ELR (cell line): ENCODE results near the gene UCKL1.
A peak's percentile ranks its signal among the peaks of the same experiment; 100 is the strongest.

ENCODE experiments used
- DNase-seq: peaks from one replicate; pipeline ENCODE4 v3.0.0-alpha.2; 2015; ENCODE audit warnings: low read depth

UCKL1 gene

DNA sequence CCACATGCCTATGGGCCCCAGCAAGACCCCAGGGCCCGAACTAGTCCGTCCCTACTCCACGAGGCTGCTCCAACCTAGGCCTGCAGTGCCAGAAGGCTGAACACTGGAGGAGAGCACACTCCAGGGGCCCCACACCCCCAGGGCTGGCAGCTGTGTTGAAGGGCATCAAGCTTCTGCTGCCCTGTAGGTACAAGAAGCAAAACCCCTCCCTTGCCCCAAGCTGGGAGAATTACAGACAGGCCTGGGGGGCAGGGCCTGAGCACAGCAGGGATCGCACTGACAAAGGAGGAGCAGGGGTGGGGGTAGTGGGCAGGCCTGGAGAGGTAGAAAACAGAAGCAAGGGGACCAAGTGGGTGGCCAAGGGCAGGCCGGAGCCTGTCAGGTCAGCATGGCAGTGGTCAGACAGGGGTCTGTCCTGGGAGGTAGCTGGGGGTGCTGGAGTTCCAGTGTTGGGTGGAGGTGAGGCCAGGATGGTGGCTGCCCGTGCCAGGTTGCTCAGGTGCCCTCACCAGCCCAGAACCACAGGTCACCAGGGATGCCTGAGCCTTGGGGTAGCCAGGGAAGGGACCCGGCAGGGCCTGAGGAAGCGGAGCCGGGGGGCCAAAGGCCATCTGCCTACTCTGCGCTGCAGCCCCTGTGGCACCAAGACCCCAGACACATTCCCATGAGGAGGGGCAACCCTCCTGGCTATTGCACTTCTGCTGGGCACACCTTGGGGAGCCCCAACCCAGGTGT, 2.9 kb upstream of the UCKL1 start:
- no peak for DNase-seq

DNA sequence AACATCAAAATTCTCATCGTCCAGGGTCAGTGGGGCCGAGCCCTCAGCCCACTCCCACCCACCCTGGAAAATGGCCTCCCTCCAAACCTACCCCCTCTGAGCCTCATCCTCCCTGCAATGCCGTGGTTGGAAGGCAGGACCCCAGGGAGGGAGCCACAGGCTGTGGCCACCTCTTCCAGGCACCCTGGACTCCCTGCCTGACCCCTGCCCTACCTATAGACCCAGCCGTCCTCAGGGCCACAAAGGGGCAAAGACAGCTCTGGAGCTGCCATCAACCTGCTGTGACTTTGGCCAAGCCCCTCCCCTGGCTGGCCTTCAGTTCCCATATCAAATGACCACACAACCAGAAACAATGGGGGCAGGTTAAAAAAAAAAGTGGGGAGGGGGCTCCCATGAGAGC, 2.3 kb upstream of the UCKL1 start:
- no peak for DNase-seq

DNA sequence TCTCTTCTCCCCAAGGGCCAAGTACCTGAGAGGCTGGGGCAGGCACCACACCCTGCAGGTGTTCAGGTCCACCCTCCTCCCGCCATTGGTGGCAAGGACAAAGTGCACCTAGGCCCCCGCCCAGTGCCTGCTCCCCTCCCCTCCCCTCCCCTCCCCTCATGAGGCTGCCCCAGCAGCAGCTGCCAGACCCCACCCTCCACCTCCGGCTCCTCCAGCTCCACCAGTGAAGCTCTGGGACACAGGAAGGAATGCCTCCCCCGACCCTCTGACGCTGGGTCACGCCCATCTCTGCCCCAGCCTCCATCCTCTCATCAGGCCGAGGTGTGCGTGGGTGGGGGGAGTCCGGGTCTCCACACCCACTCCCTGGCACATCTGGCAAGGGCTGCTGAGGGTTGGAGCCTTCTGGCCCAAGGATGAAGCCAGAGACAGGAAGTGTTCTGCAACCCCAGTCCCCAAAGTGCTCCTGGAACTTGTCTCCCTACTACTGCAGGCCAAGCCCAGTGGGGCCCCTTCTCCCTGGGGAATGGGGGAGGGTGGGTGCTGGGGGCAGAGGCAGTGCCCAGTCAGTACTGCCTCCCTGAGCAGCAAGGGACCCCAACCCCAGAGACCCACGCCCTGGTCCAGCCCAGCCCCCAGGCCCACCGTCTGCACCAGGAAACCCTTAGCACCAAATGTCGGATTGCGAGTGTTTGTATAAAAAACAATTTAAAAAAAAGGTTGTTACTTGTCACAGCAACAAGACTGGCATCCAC, 1.6 kb upstream of the UCKL1 start:
- DNase-seq, result no peak

DNA sequence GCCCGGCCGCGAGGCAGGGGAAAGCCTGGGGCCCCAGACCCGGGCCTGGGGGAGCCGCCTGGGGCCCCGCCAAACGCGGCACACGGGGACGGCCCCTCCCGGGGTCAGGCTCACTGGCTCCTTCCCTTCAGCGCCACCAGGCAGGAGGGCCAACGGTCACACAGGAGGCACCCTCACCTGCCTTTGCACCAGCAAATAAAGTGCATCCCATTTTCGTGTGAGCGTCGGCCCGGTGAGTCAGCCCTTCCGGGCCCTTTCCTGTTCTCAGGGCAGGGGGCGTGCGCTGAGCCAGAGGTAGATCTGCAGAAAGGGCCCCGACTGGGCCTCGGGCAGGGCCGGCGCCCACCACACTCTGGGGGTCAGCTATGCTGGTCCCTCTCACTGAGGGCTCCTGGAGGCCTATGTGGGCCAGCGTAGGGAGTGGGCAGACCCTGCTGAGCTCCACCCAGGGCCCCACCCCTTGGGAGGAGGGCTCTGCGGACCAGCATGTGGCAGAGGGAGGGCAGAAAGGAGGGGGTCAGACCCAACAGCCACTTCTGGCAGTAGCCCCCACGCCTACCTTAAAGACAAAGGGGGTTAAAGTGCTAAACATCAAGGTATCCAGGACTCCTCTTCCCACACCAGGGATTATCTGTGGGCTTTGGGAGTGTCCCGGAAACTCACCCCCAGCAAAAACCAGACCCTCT, 931 bp upstream of the UCKL1 start:
- DNase-seq, result peak; percentile 80

DNA sequence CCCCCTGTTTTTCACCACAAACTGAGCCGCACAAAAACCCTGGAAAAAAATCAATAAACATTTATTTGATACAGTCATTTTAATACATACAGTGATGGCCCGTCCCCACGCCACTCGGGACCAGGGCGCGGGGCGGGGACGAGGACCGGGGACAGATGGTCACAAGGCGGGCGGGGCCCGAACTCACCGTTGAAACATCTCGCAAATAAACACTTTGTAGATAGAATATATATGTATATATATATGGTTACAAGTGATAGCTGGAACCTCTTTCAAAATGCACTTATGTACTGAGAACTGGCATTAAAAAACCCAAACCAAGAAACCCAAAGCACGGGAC, 418 bp upstream of the UCKL1 start:
- no peak for DNase-seq

DNA sequence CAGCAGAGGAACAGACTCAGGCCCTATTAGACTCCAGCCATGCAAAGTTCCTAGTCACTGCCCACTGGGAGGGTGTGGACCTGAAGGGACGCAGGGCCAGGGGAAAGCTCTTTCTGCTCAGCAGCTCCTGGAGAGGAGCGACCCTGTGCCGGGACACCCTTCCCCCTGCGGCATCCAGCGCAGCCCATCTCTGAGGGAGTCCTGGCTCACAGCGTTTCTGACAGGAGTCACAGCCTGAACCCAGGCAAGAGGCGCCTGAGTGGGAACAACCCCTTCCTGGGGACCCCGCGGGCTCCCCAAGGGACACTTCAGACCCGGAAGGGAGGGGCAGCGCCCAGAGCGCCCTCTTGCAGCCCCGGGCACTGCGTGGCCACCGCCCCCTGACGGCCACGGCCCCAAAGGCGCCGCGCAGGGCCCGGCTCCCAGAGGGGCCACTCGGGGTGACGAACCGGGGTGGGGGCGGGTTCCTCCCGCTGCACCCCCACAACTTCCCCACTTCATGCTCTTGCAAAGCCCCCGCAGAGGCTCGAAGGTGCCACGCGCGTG, 862 bp downstream of the UCKL1 start:
- DNase-seq, result peak; percentile 66

DNA sequence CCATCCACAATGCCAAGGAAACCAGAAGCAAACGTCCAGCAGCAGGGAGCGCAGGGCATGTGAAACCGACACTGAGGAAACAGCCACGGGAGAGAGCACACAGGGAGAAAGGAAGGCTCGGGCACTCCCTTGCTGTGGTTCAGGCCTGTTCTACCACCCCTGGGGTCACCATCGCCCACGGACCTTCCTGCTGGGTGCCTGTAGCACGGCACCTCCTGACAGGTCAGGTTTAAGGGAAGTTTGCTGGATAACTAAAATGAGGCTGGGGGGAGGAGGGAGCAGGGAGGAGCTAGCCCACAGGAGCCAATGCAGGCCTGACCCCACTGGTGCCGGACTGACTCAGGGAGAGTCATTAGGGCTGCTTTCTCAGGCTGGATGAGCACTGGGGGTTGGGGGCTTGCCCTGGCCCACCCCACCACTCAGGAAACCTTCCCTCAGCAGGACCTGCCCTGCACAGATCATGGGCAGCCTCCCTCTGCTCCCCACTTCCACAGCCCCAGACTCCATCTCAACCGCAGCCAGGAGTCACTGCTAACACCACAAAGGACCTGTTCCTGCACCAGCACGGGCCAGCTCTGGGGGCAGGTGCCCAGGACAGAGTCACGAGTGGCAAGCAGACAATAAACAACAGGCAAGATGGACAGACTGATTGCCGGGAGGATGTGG, 2.3 kb downstream of the UCKL1 start:
- DNase-seq, result no peak

DNA sequence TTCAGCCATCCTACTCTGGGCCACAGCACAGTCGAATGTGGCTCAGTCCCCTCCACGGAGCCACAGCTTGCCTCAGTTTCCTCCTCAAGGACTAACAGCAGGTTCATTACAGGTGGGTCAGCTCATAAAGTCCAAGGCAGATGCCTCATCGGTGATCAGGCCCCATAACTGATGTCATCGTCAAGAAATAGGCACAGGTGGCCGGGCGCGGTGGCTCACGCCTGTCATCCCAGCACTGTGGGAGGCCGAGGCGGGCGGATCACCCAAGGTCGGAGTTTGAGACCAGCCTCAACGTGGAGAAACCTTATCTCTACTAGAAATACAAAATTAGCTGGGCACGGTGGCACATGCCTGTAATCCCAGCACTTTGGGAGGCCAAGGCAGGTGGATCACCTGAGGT, 3.4 kb downstream of the UCKL1 start:
- DNase-seq, result no peak

DNA sequence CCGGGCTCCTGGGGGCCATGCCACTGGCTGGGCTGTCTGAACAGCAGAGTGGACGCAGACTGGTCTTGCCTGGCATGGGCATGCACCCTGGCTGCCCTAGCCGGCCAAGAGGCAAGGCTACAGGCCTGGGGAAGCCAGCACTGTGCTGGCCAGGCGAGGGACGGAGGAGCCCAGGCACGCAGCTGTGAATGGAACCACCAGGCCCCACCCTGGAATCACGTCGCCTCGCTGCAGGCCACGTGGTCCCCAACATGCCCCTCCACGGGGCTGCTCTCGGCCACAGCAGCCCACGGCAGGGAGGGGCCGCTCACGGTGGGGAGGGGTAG, 4.0 kb downstream of the UCKL1 start:
- DNase-seq, result no peak

DNA sequence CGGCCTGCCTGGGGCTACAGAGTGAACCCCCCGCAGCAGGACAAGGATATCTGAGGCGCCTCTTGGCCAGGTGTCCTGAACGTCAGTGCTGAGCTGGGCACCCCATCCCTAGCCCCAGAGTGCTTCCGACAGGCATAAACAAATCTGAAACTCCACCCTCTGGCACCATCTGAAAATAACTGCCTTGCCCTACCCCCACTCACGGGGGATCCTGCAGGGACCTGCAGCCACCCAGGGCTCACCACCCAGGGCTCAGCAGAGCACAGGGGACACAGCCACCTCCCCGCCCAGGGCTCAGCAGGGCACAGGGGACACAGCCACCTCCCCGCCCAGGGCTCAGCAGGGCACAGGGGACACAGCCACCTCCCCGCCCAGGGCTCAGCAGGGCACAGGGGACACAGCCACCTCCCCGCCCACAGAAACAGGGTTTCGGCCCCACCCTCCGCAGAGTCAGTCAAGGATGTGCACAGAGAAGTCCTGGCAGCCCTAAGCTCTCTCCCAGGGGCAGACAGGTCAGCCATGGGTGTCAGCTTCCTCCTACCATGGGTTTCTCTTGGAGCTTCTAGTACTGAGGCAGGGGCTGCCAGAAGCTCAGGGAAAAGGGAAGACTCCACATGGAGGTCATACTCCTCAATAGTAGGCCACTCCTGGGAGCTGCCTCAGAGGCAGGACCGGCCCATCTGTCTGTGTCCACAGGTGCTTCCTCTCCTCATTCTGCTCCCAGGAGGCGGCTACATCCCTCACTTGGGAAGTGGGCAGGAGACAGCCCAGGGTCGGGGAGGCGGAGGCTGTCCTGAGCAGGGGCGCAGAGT, 4.6 kb downstream of the UCKL1 start:
- DNase-seq, result no peak

DNA sequence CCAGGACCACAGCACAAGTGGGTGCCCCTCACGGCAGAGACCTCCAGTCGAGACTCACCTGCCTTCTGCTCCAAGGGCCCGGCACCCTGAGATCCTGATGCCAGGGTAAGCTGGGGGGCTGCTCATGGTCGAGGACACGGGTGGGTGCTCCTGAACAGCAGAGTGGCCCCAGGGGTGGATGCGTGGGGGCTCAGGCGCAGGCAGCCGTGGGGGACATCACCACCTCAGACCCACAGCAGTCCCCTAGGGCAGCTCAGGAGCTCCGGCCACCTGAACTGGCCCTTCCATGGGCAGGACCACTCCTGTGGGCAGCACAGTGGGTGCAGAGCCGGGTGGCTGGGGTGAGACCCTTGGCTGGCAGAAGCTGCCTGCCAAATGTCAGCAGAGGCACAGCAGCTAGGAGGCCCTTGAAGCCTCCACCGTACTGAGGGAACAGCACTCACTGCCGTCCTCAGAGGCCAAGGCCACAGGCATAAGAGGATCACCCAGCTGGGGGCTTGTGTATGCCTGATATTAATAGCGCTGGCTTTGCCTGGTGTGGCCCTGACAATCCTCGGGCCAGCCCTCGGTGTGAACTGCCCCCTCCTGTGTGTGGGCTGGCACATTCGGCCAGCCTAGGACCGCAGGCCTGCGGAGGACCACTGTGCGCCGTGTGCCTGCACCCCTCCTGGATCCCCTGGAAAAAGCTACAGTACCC, 5.4 kb downstream of the UCKL1 start:
- DNase-seq, result no peak

DNA sequence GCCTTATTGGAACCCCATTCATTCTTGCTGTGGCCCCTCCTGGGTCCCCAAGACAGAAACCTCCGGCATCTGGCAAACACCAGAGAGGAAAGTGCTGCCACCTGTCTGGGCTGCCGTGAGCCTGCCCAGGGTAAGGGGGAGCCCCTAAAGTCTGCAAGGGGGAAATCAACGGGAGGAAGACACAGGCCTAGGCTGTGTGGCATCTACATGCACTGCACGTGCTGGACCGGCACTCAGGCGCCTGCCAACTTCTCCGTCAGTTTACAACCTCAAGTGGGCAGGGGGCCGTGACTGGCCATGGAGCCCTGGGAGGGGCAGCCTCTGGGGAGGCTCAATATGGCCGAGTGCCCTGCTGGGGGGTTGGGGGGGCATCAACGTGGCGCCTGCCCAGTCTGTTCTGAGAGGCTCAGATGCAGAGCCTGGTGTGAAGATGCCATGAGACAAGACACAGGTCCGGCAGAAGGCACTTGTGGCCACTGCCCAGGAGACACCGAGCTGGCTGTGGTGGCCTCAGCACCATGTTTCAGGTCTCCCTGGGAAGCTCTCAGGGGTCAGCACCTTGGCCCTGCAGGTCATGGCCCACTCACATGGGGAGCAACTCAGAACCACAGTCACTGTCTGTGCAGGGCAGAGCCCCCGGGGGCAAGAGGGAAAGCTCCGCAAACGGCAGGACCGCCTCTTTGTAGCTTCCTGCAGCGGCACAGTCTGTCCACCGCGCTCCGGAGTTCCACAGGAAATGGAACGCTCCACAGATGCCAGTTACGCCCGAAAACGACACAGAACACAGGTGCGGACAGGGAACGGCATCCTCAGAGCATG, 8.4 kb downstream of the UCKL1 start:
- DNase-seq, result no peak

DNA sequence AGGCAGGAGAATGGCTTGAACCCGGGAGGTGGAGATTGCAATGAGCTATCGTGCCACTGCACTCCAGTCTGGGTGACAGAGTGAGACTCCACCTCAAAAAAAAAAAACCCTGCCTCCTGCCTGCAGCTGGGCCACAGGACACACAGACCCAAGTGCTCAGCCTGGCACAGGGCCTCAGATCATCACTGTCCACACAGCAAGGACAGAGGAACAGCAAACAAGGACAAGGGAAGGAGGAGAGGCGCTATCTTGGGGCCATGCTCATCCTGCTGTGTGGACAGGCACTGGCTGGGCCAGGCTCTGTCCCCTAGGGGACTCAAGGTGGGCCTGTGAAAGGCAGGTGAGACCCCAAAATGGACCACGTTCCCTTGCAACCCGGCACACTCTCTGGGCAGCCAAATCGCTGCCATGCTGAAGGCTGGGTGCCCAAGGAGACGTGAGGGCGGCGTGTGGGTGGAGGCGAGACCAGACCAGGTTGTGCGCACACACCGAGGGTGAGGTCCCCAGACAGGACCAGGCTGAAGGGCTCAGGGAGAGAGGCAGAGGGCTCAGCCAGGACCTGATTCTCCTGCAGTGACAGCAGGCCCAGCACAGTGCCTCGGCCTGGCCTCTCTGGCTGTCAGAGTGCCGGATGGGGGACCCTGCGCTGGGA, 9.1 kb downstream of the UCKL1 start:
- no peak for DNase-seq

DNA sequence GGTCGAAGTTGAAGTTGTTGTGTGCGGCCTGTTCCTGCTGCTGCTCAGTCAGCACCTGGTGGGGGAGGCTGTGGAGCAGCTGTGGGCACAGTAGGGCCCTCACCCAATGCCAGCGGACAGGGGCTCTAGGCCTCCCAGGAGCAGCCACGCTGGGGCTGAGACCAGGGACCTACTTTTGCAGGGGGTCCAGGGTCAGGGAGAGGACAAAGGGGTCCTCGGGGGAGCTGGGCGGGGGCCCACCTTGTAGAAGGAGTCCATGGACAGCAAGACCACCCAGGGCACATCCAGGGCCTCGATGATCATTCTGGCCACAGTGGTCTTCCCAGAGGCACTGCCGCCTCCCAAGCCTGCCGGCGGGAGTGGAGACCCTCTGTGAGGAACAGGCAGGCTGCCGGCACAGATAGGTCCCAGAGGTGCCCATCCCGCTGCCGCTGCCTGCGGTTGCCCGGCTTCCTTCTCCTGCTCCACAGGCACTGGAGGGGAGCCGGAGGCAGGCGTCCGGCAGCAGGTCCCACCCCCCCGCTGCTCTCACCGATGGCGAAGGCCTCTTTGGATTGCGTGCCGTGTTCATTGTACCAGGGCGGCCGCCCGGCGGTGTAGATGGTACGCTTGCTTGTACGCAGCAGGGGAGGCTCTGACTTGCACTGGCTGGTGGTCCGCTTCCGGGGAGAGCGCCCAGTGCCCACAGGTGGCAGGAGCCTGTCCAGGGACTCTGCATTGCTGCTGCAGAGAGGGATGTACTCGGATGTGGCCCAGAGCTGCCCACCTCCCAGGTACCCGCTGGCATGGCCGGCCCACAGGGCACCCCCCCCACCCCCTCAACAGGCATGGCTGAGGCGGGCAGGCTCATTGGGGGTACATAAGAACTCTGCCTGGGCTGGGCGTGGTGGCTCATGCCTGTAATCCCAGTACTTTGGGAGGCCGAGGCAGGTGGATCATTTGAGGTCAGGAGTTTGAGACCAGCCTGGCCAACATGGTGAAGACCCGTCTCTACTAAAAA, 10.0 kb downstream of the UCKL1 start:
- DNase-seq, result no peak

DNA sequence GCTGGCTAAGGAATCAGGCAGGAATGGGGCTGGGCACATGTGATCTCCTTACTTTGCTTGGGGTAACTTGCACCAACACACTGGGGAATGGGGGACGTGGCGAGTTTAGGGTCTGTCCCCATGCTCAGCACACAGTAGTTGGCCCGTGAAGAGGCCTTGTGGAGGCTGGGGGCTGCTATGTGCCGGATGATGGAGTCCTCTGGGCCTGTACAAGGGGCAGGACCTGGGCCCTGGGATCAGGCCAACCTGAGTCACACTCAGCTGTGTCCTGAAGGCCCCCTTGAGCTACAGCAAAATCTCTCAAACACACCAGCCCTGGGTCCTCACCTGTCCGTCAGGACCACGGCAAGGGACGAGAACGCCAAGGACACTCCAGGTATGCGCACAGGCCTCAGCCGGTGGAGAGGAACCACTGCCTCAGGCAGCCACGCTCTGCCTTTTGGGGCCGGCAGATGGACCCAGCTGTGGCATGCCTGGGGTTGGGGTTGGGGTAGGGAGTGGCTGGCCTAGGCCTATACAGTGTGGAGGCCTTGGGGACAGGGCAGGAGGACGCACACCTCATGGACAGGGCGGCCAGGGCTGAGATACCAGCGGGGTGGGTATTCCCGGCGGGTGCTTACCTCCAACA, 11.1 kb downstream of the UCKL1 start:
- DNase-seq, result no peak

DNA sequence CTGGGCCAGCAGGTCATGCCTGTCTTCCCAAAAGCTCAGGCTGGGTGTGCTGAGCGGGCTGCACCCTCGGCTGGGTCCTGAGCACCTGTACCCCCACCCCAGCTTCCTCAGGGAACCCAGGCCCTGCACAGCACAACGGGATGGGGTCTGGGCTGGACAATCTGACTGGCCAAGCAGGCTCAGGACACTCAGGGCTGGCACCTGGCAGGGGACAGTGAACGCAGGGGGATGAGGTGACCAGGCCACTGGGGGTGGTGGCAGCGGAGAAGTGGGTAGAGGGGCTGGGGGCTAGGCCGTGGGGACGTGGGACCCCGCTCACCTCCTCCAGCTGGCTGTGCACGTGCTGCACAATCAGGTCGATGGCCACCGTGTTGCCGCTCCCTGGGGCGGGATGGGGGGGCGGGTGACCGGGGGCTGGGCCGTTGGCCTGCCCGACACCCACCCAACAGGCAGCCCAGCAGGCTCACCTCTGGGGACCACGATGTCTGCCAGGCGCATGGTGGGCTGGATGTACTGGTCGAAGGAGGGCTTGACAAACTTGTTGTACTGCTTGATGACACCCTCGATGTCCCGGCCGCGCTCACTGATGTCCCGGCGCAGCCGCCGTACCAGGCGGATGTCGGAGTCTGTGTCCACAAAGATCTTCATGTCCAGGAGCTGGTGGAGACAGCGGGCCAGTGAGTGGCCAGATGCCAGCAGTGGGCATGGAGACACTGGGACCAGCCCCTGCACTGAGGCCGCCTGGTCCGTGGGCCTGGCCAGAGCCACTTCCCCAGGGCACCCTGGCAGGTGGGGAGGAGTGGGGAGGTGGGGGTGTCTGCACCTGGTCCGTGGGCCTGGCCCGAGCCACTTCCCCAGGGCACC, 11.9 kb downstream of the UCKL1 start:
- no peak for DNase-seq

DNA sequence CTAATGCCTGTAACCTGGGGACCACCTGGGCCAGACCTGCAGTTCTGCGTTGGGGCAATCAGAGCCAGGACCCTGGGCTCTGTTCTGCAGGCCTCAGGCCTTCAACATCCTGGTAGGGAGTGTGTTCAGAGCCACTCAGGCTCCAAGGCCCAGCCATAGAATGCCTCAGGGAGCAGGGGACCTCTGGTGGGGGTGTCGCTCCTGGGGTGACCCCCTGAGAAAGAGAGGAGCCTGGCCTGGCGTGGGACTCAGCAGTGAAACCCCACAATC, 12.5 kb downstream of the UCKL1 start:
- DNase-seq, result no peak
